HG02852 (cell line): ENCODE measurements around the gene SLC11A1.

ENCODE experiments used
- ATAC-seq: cut with Tn5 transposase; IDR thresholded peaks from one replicate; pipeline ENCODE4 v1.9.1; 2021; ENCODE audit warnings: mild to moderate bottlenecking, moderate library complexity; ENCODE audit not compliant: unreplicated experiment

The SLC11A1 gene

DNA sequence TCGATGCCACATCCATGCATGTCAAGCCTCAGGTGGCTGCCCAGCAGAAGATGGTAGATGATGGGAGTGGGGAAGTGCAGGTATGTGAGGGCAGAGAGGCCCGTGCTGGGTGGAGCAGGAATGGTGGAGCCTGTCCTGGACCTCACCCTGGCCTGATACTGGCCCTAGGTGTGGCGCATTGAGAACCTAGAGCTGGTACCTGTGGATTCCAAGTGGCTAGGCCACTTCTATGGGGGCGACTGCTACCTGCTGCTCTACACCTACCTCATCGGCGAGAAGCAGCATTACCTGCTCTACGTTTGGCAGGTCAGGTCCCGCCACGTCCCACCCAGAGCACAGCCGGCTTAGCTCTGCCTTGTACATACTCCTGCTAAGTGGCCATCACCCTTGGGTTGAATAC is 49.8 kb downstream of the SLC11A1 start:
- no peak for ATAC-seq

- ATAC-seq, result no peak
These were observed 50.7 kb downstream of the SLC11A1 start for GRCh38 chr2:218432676-218433365.

DNA sequence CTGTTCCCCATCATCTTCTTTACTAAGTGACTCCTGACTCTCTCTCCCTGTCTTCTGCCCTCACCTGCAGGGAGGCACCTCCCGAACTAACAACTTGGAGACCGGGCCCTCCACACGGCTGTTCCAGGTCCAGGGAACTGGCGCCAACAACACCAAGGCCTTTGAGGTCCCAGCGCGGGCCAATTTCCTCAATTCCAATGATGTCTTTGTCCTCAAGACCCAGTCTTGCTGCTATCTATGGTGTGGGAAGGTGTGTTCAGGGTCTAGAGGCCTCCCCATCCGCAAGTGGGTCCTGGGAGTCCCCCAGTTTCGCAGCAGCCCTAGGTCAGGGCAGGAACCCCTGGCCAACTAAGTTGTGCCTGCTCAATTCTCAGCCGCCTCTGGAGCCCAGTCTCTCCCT is 52.4 kb downstream of the SLC11A1 start:
- no peak for ATAC-seq

GRCh38 chr2:218435003-218435982 is 53.2 kb downstream of the SLC11A1 start:
- ATAC-seq, result no peak

DNA sequence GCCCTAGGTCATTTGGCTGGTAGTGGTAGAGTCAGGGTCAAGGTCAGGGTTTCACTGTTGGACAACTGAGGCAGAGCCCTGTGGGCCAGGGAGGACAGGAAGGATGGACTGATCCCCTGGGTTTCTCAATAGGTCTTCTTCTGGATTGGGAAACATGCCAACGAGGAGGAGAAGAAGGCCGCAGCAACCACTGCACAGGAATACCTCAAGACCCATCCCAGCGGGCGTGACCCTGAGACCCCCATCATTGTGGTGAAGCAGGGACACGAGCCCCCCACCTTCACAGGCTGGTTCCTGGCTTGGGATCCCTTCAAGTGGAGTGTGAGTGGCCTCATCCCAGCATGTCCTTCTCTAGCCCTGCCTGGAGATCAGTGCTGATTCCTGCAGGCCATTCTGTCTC is 54.9 kb downstream of the SLC11A1 start:
- ATAC-seq, result no peak

DNA sequence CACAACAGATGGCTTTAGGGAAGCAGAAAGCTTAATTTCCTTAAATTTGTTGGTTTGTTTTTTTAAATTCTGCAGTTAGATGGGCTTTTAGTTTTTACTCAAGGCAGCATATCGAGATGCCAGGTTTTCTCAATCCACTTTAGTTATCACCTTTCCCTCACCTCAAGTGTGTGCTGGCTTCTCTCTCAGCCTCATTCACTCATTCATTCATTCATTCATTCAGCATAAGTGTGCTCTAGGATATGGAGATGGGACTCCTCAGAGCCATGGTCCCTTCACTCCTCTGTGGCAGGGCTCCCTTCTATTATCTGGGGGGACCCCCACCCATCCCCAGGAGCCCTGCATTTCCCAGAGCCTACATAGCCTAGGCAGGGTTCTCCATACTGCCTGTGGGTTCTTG is 55.9 kb downstream of the SLC11A1 start:
- ATAC-seq, result no peak

DNA sequence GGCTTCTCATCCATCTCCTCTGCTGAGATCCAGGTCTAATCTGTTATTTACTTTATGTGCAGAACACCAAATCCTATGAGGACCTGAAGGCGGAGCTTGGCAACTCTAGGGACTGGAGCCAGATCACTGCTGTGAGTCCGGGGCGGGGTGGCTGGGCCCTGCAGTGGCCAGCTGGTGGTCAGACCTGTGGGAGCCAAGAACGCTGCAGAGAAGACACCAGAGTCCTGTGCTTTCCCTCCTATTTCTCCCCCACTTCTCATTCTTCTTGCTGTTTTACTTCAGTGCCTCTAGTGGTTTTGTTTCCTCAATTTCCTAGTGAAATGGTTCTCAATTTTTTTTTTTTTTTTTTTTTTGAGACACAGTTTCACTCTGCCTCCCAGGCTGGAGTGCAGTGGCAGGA is 56.5 kb downstream of the SLC11A1 start:
- ATAC-seq, result no peak

DNA sequence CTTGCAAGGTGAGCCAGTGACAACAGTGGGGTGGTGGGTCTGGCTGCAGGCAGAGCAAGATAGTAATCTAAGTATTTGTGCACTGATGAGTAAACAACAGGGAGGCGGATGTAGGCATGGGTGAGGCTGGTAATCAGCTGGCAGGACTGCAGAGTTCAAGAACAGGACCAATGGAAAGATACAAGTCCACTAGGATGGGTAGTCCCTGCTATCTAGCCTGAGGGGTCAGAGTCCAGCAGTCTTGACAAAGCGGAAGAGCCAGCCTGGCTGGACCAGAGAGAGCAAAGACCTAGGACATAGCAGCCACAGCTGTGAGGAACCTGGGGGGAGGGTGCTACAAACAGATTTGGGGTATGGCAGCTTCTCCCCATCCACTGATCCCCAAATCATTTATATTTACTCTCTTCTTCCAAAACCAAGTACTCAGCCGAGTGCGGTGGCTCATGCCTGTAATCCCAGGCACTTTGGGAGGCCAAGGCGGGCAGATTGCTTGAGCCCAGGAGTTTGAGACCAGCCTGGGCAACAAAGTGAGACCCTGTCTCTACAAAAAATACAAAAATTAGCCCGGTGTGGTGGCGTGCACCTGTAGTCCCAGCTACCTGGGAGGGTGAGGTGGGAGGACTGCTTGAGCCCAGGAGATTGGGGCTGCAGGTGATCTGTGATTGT is 62.8 kb downstream of the SLC11A1 start:
- ATAC-seq, result no peak

DNA sequence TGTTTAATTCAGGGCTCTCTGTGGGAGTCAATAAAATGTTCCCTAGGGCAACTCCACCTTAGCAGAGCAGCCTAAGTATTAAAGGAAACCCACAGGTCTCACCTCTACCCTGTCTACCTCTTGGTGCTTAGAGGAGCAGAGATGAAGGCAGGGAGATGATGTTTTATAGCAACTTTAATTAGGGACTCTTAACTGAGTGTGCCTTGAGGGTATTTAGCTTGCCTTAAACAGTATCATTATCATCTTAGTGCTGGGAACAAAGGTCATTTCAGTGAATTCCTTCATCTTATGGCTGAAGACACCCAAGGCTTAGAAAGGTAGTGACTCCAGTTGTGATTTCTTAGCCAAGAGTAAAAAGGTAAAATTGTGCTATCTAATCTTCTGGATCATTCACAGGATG is 63.5 kb downstream of the SLC11A1 start:
- no peak for ATAC-seq
